H1 (cell line): ENCODE measurements around the gene HLA-C. TPM values are rescaled to one million over a fixed set of nuclear protein-coding genes. Genes with fewer than 3 reads are reported as not detected.

Experiments used
- SAP30 ChIP-seq: fragments of 300-600 bp; sonication (generic); IDR thresholded peaks from 2 replicates; pipeline ENCODE4 v1.7.1; 2012; ENCODE audit warnings: low read length, moderate library complexity, mild to moderate bottlenecking, inconsistent platforms; ENCODE audit not compliant: insufficient read depth, insufficient replicate concordance
- polyA plus RNA-seq, 7 experiments: library from polyadenylated mRNA; depleted of rRNA in 3 of 7; stranded (reverse) in 5 of 7; unstranded in 2 of 7; fragments of >200 nt in 5 of 7; fragments of 200-250 nt in 2 of 7; gene quantifications; 1 replicate in 5 of 7; 2 replicates in 1 of 7; 4 replicates in 1 of 7; pipeline versions ENCODE4 v1.2.1 to v1.2.3, GENCODE V29; 2011 to 2013; ENCODE audit warnings: missing spikeins in 2 of 7, mixed read lengths in 2 of 7
- total RNA-seq: library from RNA; stranded (reverse); fragmentation: NEBNext Ultra II Directional; extraction: Animal tissue kit (Norgen Biotek cat#: 25700); gene quantifications from 2 replicates; pipeline ENCODE4 v1.2.1, GENCODE V29; 2021

Gene HLA-C
- total and polyA plus RNA-seq, 2 of the 8 experiments (the other 6 are each of a cell fraction or from before 2014, with no cell fraction given) = 245 to 360 TPM

- no peak for TF ChIP-seq SAP30
Observed at GRCh38 chr6:31251261-31251660, 20.6 kb downstream of the HLA-C start (continued).
